T-cell (primary cell): ENCODE measurements around the gene HSPB6. TPM values are rescaled to one million over a fixed set of nuclear protein-coding genes. Genes with fewer than 3 reads are reported as not detected.

Experiments
- ATAC-seq, 4 experiments: fragments of 200-7000 bp in 3 of 4; fragments of 150-1000 bp in 1 of 4; cut with Tn5 transposase; replicated peaks in 1 of 4; 1 replicate in 3 of 4; 2 replicates in 1 of 4; pipeline ENCODE4 v1.10.0; 2021; ENCODE audit warnings: moderate library complexity in 3 of 4, mild to moderate bottlenecking in 2 of 4, moderate number of reproducible peaks in 1 of 4
- CTCF ChIA-PET, 2 donors: fragments of 300-600 bp; sonication (Branson Sonifier 250); formaldehyde crosslinking; loops; one replicate each; lab custom pipeline; 2022; ENCODE audit warnings: antibody characterized with exemption in 2 of 2; lab: Charles Lee
- POLR2A ChIA-PET, 2 donors: fragments of 300-600 bp; sonication (Branson Sonifier 250); formaldehyde crosslinking; loops; one replicate each; lab custom pipeline; 2022; ENCODE audit warnings: antibody characterized with exemption in 2 of 2; lab: Charles Lee
- DNase-seq, 35 experiments: peaks; one replicate each; pipeline versions ENCODE4 v3.0.0 to v3.0.0-alpha.2; 2013 to 2023
- H3K27ac ChIP-seq: one replicate; pipeline ENCODE4 v1.5.1; 2013; ENCODE audit warnings: low read length
- H3K27me3 ChIP-seq, 2 experiments: replicated peaks in 1 of 2; 1 replicate in 1 of 2; 2 replicates in 1 of 2; pipeline versions ENCODE4 v1.6.1 to v1.7.0; 2013; ENCODE audit warnings: low read length in 1 of 2, mixed read lengths in 1 of 2; ENCODE audit not compliant: control insufficient read depth in 2 of 2, insufficient read depth in 2 of 2; ENCODE audit errors: extremely low read depth in 1 of 2
- H3K36me3 ChIP-seq, 2 donors: 1 replicate in 1 of 2; 2 replicates in 1 of 2; pipeline versions ENCODE4 v1.6.1 to v1.7.0; 2013; ENCODE audit warnings: low read length in 1 of 2; ENCODE audit not compliant: control insufficient read depth in 2 of 2, insufficient read depth in 1 of 2; ENCODE audit errors: extremely low read depth in 1 of 2
- H3K4me1 ChIP-seq, 2 experiments: 1 replicate in 1 of 2; 2 replicates in 1 of 2; pipeline versions ENCODE4 v1.6.1 to v1.7.0; 2013; ENCODE audit warnings: low read length in 2 of 2, mixed read lengths in 1 of 2; ENCODE audit not compliant: insufficient read depth in 2 of 2, control insufficient read depth in 1 of 2; ENCODE audit errors: extremely low read depth in 1 of 2
- H3K4me3 ChIP-seq, 2 donors: 1 replicate in 1 of 2; 2 replicates in 1 of 2; pipeline versions ENCODE4 v1.5.1 to v1.7.0; 2013; ENCODE audit warnings: mild to moderate bottlenecking in 2 of 2, low read length in 1 of 2, moderate library complexity in 1 of 2; ENCODE audit not compliant: control insufficient read depth in 1 of 2; ENCODE audit errors: extremely low read depth in 1 of 2
- H3K9me3 ChIP-seq: 2 replicates; pipeline ENCODE4 v1.7.0; 2013
- H3K27ac Mint-ChIP-seq, 2 donors: one replicate each; pipeline ENCODE4 v1.8.0; 2020 to 2021; ENCODE audit warnings: mild to moderate bottlenecking in 2 of 2, mixed read lengths in 2 of 2
- H3K27me3 Mint-ChIP-seq, 2 donors: one replicate each; pipeline ENCODE4 v1.8.0; 2021 to 2022; ENCODE audit warnings: mixed read lengths in 2 of 2
- H3K36me3 Mint-ChIP-seq: one replicate; pipeline ENCODE4 v1.8.0; 2021; ENCODE audit warnings: mixed read lengths
- H3K4me1 Mint-ChIP-seq, 3 donors: one replicate each; pipeline ENCODE4 v1.8.0; 2020 to 2022; ENCODE audit warnings: mixed read lengths in 3 of 3, mild to moderate bottlenecking in 1 of 3
- H3K4me3 Mint-ChIP-seq, 3 donors: one replicate each; pipeline ENCODE4 v1.8.0; 2020 to 2022; ENCODE audit warnings: mild to moderate bottlenecking in 3 of 3, mixed read lengths in 3 of 3, moderate library complexity in 3 of 3
- H3K9me3 Mint-ChIP-seq, 3 donors: one replicate each; pipeline ENCODE4 v1.8.0; 2020 to 2022; ENCODE audit warnings: mixed read lengths in 3 of 3
- WGBS: methylation state at CpG from one replicate; pipeline ENCODE4 v1.1.5; 2013; ENCODE audit warnings: missing lambda C conversion rate; ENCODE audit not compliant: insufficient coverage; 5-methylcytosine and 5-hydroxymethylcytosine counted together
- total RNA-seq, 35 experiments: library from RNA in 6 of 35; stranded (reverse) in 6 of 35; fragments of 120-200 nt in 1 of 35; gene quantifications; one replicate each; pipeline versions ENCODE4 v1.2.1 to v1.2.4 and lab custom pipeline; 2013 to 2026

The HSPB6 gene
- total RNA-seq, 5 donors from 2014 or later (not counting 1 experiment from before 2014, with no cell fraction given), result 0.44 to 0.69 (median 0.51) TPM; not detected in 2

DNA sequence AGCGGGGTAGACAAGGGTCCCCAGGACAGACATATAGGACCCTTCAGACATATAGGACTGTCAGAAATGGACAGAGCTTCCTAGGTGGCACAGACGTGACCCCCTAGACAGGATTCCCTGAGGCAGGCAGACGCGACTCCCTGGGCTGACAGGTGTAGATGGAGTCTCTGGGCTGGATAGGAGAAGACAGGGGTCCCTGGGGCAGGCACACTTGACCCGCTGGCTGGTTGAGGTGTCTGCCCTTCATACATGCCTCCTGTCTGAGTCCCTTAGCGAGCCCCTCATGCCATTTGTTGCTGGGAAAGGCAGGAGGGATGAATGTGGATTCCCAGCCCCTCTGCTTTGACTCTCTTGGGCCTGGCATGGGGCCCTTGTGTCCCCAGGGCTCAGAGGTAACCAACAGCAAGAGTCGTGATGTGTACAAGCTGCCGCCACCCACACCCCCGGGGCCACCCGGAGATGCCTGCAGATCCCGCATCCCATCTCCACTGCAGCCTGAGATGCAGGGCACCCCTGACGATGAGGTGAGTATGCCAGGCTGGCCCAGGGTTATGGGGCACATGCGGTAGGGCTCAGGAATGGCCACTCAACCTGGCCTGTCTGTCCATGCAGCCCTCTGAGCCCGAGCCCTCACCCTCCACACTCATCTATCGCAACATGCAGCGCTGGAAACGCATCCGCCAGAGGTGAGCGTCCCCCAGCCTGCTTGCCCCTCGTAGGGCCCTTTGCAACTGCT, 3.0 kb downstream of the HSPB6 start:
- Mint-ChIP-seq H3K36me3 (peaks cover 9% of the 10 kb centered on the region), H3K4me1 (peaks cover 24 to 44% (median 37%) of the 10 kb centered on the region in 3 donors), H3K9me3 (no peaks in the 10 kb centered on the region), H3K4me3 (no peak overlapping the region), H3K27me3 (peaks cover 7 to 10% of the 10 kb centered on the region in 2 donors), H3K27ac (no peak overlapping the region)
- peaks cover 22 to 47% of the 10 kb centered on the region in 2 experiments for H3K4me1 ChIP-seq
- no peak overlapping the region for H3K27ac ChIP-seq
- 94% methylated on average over 17 of the region's 20 CpGs for WGBS
- H3K36me3 ChIP-seq, result peaks cover 3 to 27% of the 10 kb centered on the region in 2 donors
- POLR2A ChIA-PET, result no interaction called here
- DNase-seq (no peak), ATAC-seq (no peak)
- CTCF ChIA-PET, result interaction anchor here (0.6 to 0.7 kb wide), 2 partner anchors 8 to 47 kb away, joined by 3 read pairs; partner anchors contain the start of gene PSENEN (in 1 of the 2)
- peaks cover 0 to 21% of the 10 kb centered on the region in 2 experiments for H3K27me3 ChIP-seq
- no peak overlapping the region for H3K4me3 ChIP-seq
- H3K9me3 ChIP-seq, result no peaks in the 10 kb centered on the region

DNA sequence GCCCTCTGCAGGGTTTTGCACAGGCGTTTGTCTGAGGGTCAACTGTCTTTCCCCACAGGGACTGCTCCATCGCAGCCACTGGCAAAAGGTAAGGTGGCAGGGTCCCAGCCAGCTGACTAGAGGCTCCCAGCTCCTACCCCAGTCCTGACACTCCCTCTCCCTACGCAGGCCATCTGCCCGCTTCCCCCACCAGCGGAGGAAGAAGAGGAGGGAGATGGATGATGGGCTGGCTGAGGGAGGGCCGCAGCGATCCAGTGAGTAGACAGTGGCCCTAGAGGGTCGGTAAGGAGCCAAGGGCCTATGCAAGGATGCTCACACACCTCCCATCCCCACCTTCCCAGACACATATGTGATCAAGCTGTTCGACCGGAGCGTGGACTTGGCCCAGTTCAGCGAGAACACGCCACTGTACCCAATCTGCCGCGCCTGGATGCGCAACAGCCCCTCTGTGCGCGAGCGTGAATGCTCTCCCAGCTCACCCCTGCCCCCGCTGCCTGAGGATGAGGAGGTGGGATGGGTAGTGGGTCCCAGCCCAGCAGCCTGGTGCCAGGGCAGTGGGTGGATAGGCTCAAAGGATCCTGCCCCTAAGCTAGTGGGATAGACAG, 4.0 kb downstream of the HSPB6 start:
- H3K4me3 ChIP-seq, result no peak overlapping the region
- CTCF ChIA-PET, result interaction anchor here in 1 of 2 donors (0.6 kb wide), 1 partner anchor 46 kb away, joined by 3 read pairs; no protein-coding TSS in a partner anchor
- H3K27me3 ChIP-seq, result peaks cover 0 to 21% of the 10 kb centered on the region in 2 experiments
- H3K27ac Mint-ChIP-seq, result no peak overlapping the region
- DNase-seq, result no peak
- H3K4me1 Mint-ChIP-seq, result peaks cover 29 to 43% (median 42%) of the 10 kb centered on the region in 3 donors
- 96% methylated on average over 12 of the region's 20 CpGs for WGBS
- peaks cover 3 to 27% of the 10 kb centered on the region in 2 donors for H3K36me3 ChIP-seq
- ATAC-seq, result no peak
- peaks cover 12% of the 10 kb centered on the region for H3K36me3 Mint-ChIP-seq
- H3K4me3 Mint-ChIP-seq, result no peak overlapping the region
- H3K27me3 Mint-ChIP-seq, result peaks cover 7 to 10% of the 10 kb centered on the region in 2 donors
- no peaks in the 10 kb centered on the region for H3K9me3 Mint-ChIP-seq
- H3K27ac ChIP-seq, result no peak overlapping the region
- peaks cover 23 to 48% of the 10 kb centered on the region in 2 experiments for H3K4me1 ChIP-seq
- H3K9me3 ChIP-seq, result no peaks in the 10 kb centered on the region
- POLR2A ChIA-PET, result no interaction called here

DNA sequence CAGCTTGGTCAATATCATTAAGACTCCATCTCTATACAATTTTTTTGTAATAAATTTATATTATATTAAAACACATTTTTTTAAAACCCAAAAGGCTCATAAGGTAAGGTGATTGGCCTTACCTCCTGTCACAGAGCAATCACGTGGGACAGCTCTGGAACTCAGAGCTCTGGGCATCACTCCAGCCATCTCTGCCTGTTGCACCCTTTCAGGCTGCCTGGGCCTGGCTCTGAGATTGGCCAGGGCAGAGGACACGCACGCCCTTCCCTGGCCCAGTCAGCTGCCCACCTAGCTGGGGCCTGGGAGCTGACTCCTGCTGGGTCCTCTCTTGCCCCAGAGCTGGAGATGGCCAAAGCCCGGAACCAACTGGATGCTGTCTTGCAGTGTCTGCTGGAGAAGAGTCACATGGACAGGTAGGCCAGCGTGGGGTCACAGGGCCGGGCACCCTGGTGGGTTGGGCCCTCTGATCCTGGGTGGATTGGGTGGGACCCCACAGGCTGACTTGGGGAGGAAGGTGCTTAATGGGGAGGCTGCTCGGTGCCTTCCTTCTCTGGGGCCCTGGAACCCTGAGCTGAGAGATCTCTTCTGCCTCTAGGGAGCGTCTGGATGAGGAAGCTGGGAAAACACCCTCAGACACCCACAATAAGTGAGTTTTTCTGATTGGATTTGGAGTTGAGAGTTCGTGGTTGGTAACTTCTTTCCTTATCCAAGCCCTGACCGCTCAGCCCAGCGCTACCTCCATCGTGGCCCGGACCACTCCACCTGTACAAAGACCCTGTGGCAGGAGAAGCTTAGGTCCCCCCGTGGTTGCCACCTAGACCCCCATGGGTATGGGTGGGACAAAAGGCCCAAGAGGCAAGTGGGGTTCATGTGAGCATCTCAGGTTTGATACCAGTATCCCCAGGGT, 4.7 kb downstream of the HSPB6 start:
- H3K9me3 Mint-ChIP-seq, result no peaks in the 10 kb centered on the region
- ATAC-seq (no peak), DNase-seq (no peak)
- Histone ChIP-seq H3K36me3 (peaks cover 3 to 27% of the 10 kb centered on the region in 2 donors), H3K4me1 (peaks cover 19 to 45% of the 10 kb centered on the region in 2 experiments), H3K27me3 (peaks cover 0 to 17% of the 10 kb centered on the region in 2 experiments), H3K27ac (no peak overlapping the region), H3K4me3 (no peak overlapping the region), H3K9me3 (no peaks in the 10 kb centered on the region)
- H3K27me3 Mint-ChIP-seq, result peaks cover 7 to 10% of the 10 kb centered on the region in 2 donors
- WGBS, result 97% methylated on average over 5 of the region's 14 CpGs
- ChIA-PET CTCF (no interaction called here), POLR2A (no interaction called here)
- peaks cover 28 to 42% (median 34%) of the 10 kb centered on the region in 3 donors for H3K4me1 Mint-ChIP-seq
- H3K4me3 Mint-ChIP-seq, result no peak overlapping the region
- H3K36me3 Mint-ChIP-seq, result peaks cover 13% of the 10 kb centered on the region
- no peak overlapping the region for H3K27ac Mint-ChIP-seq

- WGBS, result no CpG with 5 or more reads among the region's 5 CpGs
- Mint-ChIP-seq H3K4me3 (peak overlapping the region; percentile 25 to 95 (median 54)), H3K36me3 (peaks cover 16% of the 10 kb centered on the region), H3K27ac (no peak overlapping the region), H3K9me3 (no peaks in the 10 kb centered on the region), H3K27me3 (peaks cover 2 to 5% of the 10 kb centered on the region in 2 donors), H3K4me1 (peaks cover 31 to 47% (median 38%) of the 10 kb centered on the region in 3 donors)
- POLR2A ChIA-PET, result interaction anchor here in 1 of 2 donors (0.5 kb wide), 1 partner anchor 108 kb away, joined by 7 read pairs; no protein-coding TSS in a partner anchor
- no peak overlapping the region for H3K27ac ChIP-seq
- DNase-seq (no peak), ATAC-seq (no peak)
- H3K4me3 ChIP-seq, result no peak overlapping the region
- peaks cover 0 to 5% of the 10 kb centered on the region in 2 experiments for H3K27me3 ChIP-seq
- CTCF ChIA-PET, result no interaction called here
- H3K4me1 ChIP-seq, result peaks cover 11 to 42% of the 10 kb centered on the region in 2 experiments
- no peaks in the 10 kb centered on the region for H3K9me3 ChIP-seq
- H3K36me3 ChIP-seq, result peaks cover 3 to 27% of the 10 kb centered on the region in 2 donors
Measured at GRCh38 chr19:35750167-35750566, 6.7 kb downstream of the HSPB6 start.

DNA sequence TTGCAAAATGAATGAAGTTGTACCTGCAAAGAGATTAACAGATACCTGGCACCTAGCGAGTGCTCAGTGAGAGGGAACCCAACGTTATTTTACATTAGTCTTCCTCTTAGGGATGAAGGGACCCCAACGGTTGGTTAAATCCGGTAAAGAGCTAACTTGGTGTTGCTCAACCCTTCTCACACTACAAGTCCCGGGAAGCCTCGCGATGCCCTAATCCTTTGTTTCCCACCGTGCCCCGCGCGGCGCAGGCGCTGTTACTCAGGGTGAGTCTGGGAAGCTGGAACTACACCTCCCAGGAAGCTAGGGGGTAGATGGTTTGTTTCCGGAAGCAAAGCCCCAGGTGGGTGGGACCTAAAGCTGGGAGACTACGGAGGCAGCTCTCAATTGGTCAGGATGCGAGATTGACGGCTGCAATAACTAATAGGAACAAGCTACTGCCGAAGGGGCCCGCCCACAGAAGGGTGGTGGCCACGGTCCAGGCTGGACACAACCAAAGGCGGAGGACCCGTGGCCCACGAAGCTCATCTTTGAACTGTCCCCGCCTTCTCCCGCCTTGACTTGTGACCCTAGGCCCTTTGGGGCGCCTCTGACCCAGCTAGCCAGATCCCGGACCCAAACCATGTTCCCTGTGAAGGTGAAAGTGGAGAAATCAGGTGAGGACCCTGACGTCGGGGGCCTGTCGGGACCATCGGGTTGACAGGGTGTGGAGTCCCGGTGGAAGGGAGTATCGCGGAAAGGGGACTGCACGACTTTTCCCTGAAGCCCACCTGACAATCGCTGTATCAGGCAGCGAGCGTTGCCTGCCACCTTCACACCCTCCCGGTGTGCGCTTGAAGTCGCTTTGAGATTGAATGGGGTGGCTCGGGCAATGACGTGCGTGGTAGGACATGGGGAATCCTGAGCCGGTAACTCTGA, 8.5 kb downstream of the HSPB6 start, which contains the start of gene LIN37:
Gene LIN37 (plus strand): TSS at position 471 of the 915 bp plus-strand sequence. CDS start 149 bp downstream, at position 620.
- Histone ChIP-seq H3K4me3 (peak within 1 kb of the TSS; percentile 95 to 98), H3K4me1 (peaks cover 18 to 54% of the 10 kb centered on the region in 2 experiments), H3K27me3 (peaks cover 0 to 3% of the 10 kb centered on the region in 2 experiments), H3K9me3 (no peaks in the 10 kb centered on the region), H3K27ac (peak within 1 kb of the TSS; percentile 74), H3K36me3 (peaks cover 0 to 16% of the 10 kb centered on the region in 2 donors)
- Mint-ChIP-seq H3K4me3 (peak within 1 kb of the TSS; percentile 95 to 97 (median 96)), H3K27me3 (no peaks in the 10 kb centered on the region), H3K36me3 (peaks cover 10% of the 10 kb centered on the region), H3K4me1 (peaks cover 39 to 53% (median 43%) of the 10 kb centered on the region in 3 donors), H3K27ac (peak within 1 kb of the TSS; percentile 95 to 97), H3K9me3 (no peaks in the 10 kb centered on the region)
- ATAC-seq (peak; percentile 72 to 75 (median 73)), DNase-seq (peak; percentile 95 to 100 (median 99))
- POLR2A ChIA-PET, result interaction anchor here (0.6 to 1.1 kb wide), 4 partner anchors 24 to 100 kb away, joined by 3 to 5 read pairs (median 4); partner anchors contain the start of gene COX6B1 (in 1 of the 2)
- CTCF ChIA-PET, result interaction anchor here in 1 of 2 donors (0.6 to 1.0 kb wide), 10 partner anchors 34 to 607 kb away, joined by 3 to 5 read pairs (median 4); partner anchors contain the start of gene COX6B1
- WGBS, result under 1% methylated on average over 19 of the region's 45 CpGs
